Activated CD4-positive, CD25-positive, alpha-beta regulatory T cell treated with anti-CD3 and anti-CD28 coated beads, Interleukin-2, amount 50 U/mL, for 72 hours (primary cell): ENCODE data around the gene ANGPTL1.

Source experiments
- DNase-seq: peaks from one replicate; pipeline ENCODE4 v3.0.0; 2021

Gene ANGPTL1

GRCh38 chr1:178870944-178871343 is at the start of gene ANGPTL1:
Gene ANGPTL1, minus strand, starts transcription at chr1:178871077. Its CDS starts 5,301 bp downstream, at chr1:178865776.
- DNase-seq: no peak

DNA sequence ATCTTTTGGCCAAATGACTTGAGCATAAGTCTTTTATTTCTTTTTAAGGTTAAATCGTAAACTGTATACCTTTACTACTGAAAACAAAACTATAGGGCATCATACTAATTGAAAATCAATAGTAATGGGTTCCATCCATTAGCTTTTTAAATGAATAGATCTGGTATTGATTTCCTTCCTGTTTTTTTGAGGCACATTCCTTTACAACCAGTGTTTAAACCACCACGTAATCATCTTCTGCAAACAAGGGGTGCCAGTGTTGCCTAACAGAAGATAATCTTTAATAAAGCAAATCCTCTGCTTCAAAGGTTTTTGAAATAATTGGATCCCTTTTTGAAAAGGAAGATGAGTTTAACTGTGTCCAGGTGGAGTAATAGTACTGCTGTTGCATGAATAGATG is 48.7 kb upstream of the ANGPTL1 start:
- no peak for DNase-seq

DNA sequence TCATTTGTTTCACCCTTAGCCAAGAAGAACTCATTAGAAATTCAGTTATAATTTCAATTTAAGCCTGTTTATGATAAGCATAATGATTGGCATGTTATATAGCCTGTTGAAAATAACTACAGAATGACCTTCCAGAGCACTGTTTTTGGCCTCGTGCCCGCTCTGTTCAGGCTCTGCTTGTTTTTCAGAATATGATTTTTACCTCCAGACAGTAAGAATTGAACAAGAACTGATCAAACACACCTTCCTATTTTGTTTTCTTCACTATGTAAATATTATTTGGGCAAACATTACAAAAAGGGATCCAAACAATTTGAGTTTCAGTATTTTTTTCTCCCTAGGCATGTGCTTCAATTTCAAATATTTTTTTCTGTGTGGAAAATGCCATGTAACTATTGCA is 48.1 kb upstream of the ANGPTL1 start:
- no peak for DNase-seq

- DNase-seq: no peak
Observed at GRCh38 chr1:178918308-178918707, 47.4 kb upstream of the ANGPTL1 start.

DNA sequence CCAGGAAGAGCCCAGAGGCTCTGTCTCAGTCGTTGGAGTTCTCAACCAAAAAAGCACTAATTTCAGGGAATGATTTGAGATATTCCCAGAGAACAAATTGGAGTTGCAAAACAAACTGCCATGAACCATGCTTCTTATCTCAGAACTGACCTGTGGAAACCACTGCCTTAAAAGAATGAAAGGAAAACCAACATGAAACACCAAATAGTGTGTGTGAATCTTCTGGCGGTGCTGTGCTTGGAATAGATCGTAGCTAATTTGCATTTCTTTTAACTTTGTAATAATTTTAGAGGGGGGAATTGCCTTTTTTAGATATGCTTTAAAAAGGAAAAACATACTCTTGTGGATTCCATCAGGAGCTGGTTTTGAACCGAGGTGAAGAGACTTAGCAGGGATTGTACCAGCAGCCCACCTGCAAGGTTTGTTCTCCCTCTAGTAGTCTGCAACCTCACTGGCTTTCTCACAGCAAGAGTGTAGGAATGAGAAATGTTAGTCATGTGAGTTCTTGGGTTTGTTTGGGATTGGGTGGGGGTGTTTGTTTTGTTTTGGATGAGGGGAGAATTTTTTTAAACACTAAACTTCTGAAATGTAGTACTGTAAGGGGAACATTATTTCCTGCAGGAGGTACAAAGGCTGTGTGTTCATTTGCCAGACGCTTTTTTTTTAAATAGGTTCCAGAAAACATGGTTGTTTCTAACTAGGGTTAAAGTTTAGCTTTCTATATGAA is 45.7 kb upstream of the ANGPTL1 start:
- DNase-seq: no peak

GRCh38 chr1:178912597-178912996 is 41.7 kb upstream of the ANGPTL1 start:
- DNase-seq: no peak

GRCh38 chr1:178910023-178910422 is 39.1 kb upstream of the ANGPTL1 start:
- DNase-seq: no peak

DNA sequence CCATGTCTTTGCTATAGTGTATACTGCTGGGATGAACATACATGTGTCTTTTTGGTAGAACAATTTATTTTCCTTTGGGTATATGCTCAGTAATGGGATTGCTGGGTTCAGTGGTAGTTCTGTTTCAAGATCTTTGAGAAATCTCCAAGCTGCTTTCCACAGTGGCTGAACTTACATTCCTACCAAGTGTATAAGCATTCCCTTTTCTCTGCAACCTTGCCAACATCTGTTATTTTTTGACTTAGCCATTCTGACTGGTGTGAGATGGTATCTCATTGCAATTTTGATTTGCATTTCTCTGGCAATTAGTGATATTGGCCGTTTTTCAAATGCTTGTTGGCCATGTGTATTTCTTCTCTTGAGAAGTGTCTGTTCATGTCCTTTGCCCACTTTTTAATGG is 37.5 kb upstream of the ANGPTL1 start:
- no peak for DNase-seq

GRCh38 chr1:178901482-178902125 is 30.7 kb upstream of the ANGPTL1 start:
- DNase-seq: no peak

GRCh38 chr1:178899402-178899801 is 28.5 kb upstream of the ANGPTL1 start:
- DNase-seq: no peak

DNA sequence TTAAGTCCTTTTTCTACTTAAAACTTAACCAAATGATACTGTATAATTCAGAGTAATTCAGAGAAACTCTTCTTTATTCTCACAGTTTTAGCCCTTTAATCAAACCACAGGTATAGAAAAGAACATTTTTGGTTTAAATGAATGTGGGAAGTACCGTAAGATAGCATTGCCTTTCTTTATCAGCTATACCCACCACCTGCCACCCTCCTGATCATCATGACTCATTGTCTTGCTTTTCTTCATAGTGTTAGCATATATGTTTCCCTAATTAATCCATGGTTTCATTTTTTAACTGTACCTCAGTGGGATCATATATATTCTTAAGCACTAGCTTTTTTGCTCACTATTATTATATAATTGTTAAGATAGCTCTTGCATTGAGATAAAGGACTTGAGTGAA is 27.5 kb upstream of the ANGPTL1 start:
- no peak for DNase-seq

- no peak for DNase-seq
Observed at GRCh38 chr1:178895928-178896327, 25.1 kb upstream of the ANGPTL1 start.

- DNase-seq: no peak
Observed at GRCh38 chr1:178886551-178886950, 15.7 kb upstream of the ANGPTL1 start.

GRCh38 chr1:178885869-178886268 is 15.0 kb upstream of the ANGPTL1 start:
- no peak for DNase-seq

- DNase-seq: no peak
Observed at GRCh38 chr1:178881950-178882349, 11.1 kb upstream of the ANGPTL1 start.

GRCh38 chr1:178877896-178878295 is 7.0 kb upstream of the ANGPTL1 start:
- DNase-seq: no peak

GRCh38 chr1:178875936-178876335 is 5.1 kb upstream of the ANGPTL1 start:
- no peak for DNase-seq

DNA sequence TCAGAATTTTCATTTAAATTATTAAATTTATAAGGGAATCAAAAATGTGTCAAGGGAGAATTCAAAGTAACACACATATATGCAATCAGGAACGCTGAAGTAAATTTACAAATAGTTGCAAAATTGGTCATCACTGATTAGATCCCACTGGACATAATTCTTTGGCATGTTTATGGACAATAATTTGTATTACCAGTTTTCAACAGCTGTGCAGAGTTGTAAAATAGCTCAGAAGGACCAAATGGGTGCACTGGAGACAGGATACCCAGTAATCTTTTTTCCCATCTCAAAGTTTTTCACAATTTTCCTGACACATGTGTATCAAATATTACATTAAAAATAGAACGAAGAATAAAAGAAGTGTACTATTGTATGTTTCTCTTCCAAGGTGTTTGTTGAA is 4.1 kb upstream of the ANGPTL1 start:
- DNase-seq: no peak

- no peak for DNase-seq
Observed at GRCh38 chr1:178871551-178872320, 859 bp upstream of the ANGPTL1 start.

DNA sequence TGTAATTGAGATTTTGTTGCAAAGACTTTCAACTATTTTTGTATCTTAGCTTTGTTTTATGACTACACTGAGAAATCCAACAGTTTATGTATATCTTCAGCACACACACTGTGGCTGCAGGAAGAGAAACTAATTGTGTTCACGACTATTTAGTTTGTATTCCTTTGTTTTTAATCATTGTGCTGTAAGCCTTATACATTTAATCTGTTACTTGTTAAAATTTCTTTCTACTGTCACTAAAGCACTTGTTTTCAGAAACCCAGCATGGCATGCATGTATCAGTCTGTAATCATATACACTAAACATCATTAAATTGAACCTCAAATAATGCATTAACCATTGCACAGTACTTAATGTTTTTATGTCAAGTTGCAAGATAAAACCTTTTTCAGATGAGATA is 656 bp downstream of the ANGPTL1 start:
- no peak for DNase-seq

DNA sequence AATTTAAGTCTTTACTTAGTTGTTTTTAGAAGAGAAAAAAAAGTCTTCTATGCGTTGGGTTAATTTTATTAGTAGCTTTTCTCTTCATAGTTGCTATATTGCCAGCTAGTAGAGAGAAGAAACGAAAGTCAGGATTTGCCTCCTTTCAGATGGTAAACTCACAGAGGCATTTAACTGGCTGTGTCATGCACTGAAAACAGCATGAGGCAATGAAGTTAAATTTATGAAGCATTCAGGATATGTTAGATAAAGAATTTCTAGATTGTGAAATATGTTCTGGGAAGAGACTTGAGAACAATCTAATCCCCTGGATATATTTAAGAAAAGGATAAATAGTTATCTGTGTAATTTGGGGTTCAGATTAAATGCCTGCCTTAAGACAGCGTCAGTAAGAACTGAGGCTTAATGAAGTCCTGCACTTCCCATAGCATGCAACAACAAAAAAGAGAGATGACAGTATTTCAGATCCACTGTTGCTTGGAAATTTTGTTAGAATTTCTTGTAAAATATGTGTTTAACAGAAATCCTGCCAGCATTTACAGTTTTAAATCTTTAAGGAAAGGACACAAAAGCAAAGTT is 1.7 kb downstream of the ANGPTL1 start:
- DNase-seq: no peak

DNA sequence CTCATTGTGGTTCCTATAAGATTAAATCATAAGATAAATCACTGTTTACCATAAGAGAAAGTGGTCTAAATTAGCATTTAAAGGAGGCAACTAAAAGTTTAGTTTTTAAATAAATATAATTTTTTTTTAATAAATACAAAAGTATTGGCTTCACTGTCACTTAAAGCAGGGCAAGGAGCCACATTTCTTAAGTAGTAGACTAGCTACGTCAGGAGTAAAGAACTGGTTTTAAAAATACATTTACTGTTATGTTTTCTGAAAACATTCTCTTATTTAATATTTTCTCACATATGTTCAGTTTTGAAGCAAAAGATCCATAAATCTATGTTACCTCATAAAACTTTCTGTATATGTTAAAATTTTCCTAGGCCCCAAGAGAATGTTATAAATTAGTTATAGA is 2.2 kb downstream of the ANGPTL1 start:
- no peak for DNase-seq

DNA sequence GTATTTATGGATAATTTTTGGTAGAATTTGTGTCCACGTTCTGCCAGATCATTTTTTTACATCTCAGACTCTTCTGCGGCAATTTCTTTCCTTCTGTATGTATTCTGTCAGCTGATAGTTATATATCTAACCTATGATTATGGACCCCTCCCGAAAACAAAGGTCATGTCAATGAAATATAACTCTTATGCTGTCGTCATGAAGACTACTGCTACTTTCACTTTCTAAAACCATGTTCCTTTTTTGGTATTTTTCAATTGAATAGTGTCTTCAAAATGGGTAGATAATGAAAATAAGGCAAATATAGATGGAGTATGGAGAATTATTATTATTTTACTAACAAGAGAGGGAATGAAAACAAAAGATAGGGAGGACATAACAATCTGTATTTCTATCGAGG is 3.2 kb downstream of the ANGPTL1 start:
- DNase-seq: no peak

GRCh38 chr1:178864326-178864725 is 6.6 kb downstream of the ANGPTL1 start:
- no peak for DNase-seq
